GM12878 (cell line): ENCODE data around the gene RNPEP. TPM values are rescaled to one million over a fixed set of nuclear protein-coding genes. Genes with fewer than 3 reads are reported as not detected.
"Not testable (repeated sequence)": the region's sequence is repeated elsewhere in the genome, so short reads cannot be mapped to it uniquely, and the experiment has no call there.

ENCODE experiments used
- ATAC-seq: fragments of 200-7000 bp; cut with Tn5 transposase; 3 replicates; pipeline ENCODE4 v1.9.1; 2020; ENCODE audit warnings: mild to moderate bottlenecking, moderate library complexity
- BruUV-seq: library from RNA; stranded (reverse); fragments of 400-500 nt; replicated peaks from 2 replicates; lab custom pipeline; 2021; lab: Mats Ljungman, UMichigan
- CTCF ChIA-PET: fragments of 300-600 bp; sonication (Branson Sonifier 250); formaldehyde crosslinking; extraction: SDS; loops from one replicate; lab custom pipeline; 2021; ENCODE audit warnings: inconsistent platforms; lab: Yijun Ruan, JAX
- POLR2A ChIA-PET: fragments of 350-600 bp; formaldehyde crosslinking; extraction: SDS; loops from one replicate; lab custom pipeline; 2021; ENCODE audit warnings: inconsistent platforms; lab: Charles Lee
- RAD21 ChIA-PET: fragments of 300-600 bp; sonication (Branson Sonifier 250); formaldehyde crosslinking; loops from one replicate; lab custom pipeline; 2023; ENCODE audit warnings: antibody characterized with exemption; ENCODE audit not compliant: unreplicated experiment; lab: Charles Lee
- SMC1A ChIA-PET: fragments of 300-600 bp; sonication (Branson Sonifier 250); formaldehyde crosslinking; loops from one replicate; lab custom pipeline; 2023; ENCODE audit not compliant: unreplicated experiment, uncharacterized antibody; lab: Charles Lee
- DNase-seq: peaks from one replicate; pipeline ENCODE4 v3.0.0-alpha.2; 2011; ENCODE audit warnings: low read depth, low spot score
- FAIRE-seq: peaks from 3 replicates; lab custom pipeline; 2011; peaks lifted over from hg19 to GRCh38; lab: Jason Lieb, UNC
- H2AFZ ChIP-seq: 2 replicates; pipeline ENCODE4 v1.6.0; 2011; ENCODE audit warnings: low read depth, low read length, control low read depth; ENCODE audit not compliant: control insufficient read depth
- H3K27ac ChIP-seq: 2 replicates; pipeline ENCODE4 v1.5.1; 2011; ENCODE audit warnings: control low read depth; ENCODE audit not compliant: control insufficient read depth, insufficient read depth
- H3K27me3 ChIP-seq, 2 experiments: replicated peaks in 1 of 2; 2 replicates each; pipeline versions ENCODE4 v1.6.0 to v1.6.1; 2011; ENCODE audit warnings: low read length in 1 of 2; ENCODE audit not compliant: control insufficient read depth in 2 of 2, insufficient read depth in 2 of 2
- H3K36me3 ChIP-seq, 2 experiments: 2 replicates each; pipeline ENCODE4 v1.5.1; 2011; ENCODE audit warnings: low read length in 1 of 2; ENCODE audit not compliant: control insufficient read depth in 2 of 2, insufficient read depth in 2 of 2
- H3K4me1 ChIP-seq: 2 replicates; pipeline ENCODE4 v1.6.1; 2011; ENCODE audit warnings: mild to moderate bottlenecking, low read length, moderate library complexity, mixed read lengths; ENCODE audit not compliant: control insufficient read depth, insufficient read depth
- H3K4me2 ChIP-seq: 2 replicates; pipeline ENCODE4 v1.6.0; 2011; ENCODE audit warnings: control low read depth; ENCODE audit not compliant: control insufficient read depth, insufficient read depth
- H3K4me3 ChIP-seq: fragments of 200-600 bp; sonication (generic); 2 replicates; pipeline ENCODE4 v1.5.1; 2016
- H3K79me2 ChIP-seq: 2 replicates; pipeline ENCODE4 v1.6.0; 2011; ENCODE audit warnings: low read length; ENCODE audit not compliant: control insufficient read depth, insufficient read depth
- H3K9ac ChIP-seq: 2 replicates; pipeline ENCODE4 v1.8.0; 2011; ENCODE audit warnings: low read length, control low read depth, mixed read lengths; ENCODE audit not compliant: control insufficient read depth, insufficient read depth
- H3K9me3 ChIP-seq: replicated peaks from 3 replicates; pipeline ENCODE4 v1.5.1; 2011; ENCODE audit warnings: mild to moderate bottlenecking, low read length; ENCODE audit not compliant: control insufficient read depth, insufficient read depth
- H4K20me1 ChIP-seq: 2 replicates; pipeline ENCODE4 v1.6.0; 2011; ENCODE audit not compliant: control insufficient read depth, insufficient read depth
- KLF5 ChIP-seq: fragments of 450-650 bp; IDR thresholded peaks from 2 replicates; pipeline ENCODE4 v1.6.1; 2014; ENCODE audit warnings: mild to moderate bottlenecking; ENCODE audit not compliant: partially characterized antibody
- MXI1 ChIP-seq: fragments of 150-350 bp; IDR thresholded peaks from 2 replicates; pipeline ENCODE4 v1.6.1; 2011; ENCODE audit warnings: low read depth, mild to moderate bottlenecking, inconsistent platforms, low read length, improper control_type of control experiment
- WGBS: methylation state at CpG from one replicate; pipeline ENCODE4 v1.1.6; 2016; ENCODE audit warnings: low lambda C conversion rate; ENCODE audit not compliant: insufficient replicate concordance, insufficient coverage; ENCODE audit errors: missing lambda C conversion rate; 5-methylcytosine and 5-hydroxymethylcytosine counted together
- in situ Hi-C: fragments of 300-500 bp; cut with MboI; formaldehyde crosslinking; loops from 9 replicates; pipeline ENCODE4 v1.14.3; 2018; ENCODE audit warnings: mixed read lengths
- intact Hi-C: fragments of 100-400 bp; cut with micrococcal nuclease; formaldehyde crosslinking; loops from one replicate; pipeline ENCODE4 v1.14.2; 2022; ENCODE audit not compliant: unreplicated experiment
- polyA plus RNA-seq, 11 experiments: library from polyadenylated mRNA; depleted of rRNA in 4 of 11; unstranded in 6 of 11; stranded (reverse) in 5 of 11; fragments of >200 nt; fragmentation: Nextera tagmentation in 4 of 11; fragmentation: Illumina TruSeq in 1 of 11; extraction: Ambion mirVana in 4 of 11; extraction: Trizol in 1 of 11; gene quantifications; 1 replicate in 1 of 11; 2 replicates in 10 of 11; pipeline versions ENCODE4 v1.2.1 to v1.2.3, GENCODE V29; 2011 to 2016; ENCODE audit warnings: inconsistent platforms in 2 of 11, missing spikeins in 2 of 11, low read depth in 1 of 11
- total RNA-seq, 4 experiments: library from RNA; depleted of rRNA in 3 of 4; stranded (reverse); fragments of >200 nt in 3 of 4; fragmentation: Illumina TruSeq in 1 of 4; extraction: Trizol in 1 of 4; gene quantifications; 2 replicates each; pipeline versions ENCODE4 v1.2.1 to v1.2.3, GENCODE V29; 2013 to 2021
- TF ChIP-seq, protein P1 (sequence below): fragments of 450-650 bp; IDR thresholded peaks from 2 replicates; pipeline ENCODE4 v1.6.1; 2016; ENCODE audit warnings: mild to moderate bottlenecking, moderate library complexity, borderline replicate concordance
- TF ChIP-seq, protein P2 (sequence below): fragments of 450-650 bp; formaldehyde crosslinking; IDR thresholded peaks from 2 replicates; pipeline ENCODE4 v1.5.0; 2022; ENCODE audit warnings: mild to moderate bottlenecking, missing genetic modification characterization
- TF ChIP-seq, protein P3 (sequence below): IDR thresholded peaks from 2 replicates; pipeline ENCODE4 v1.6.1; 2012; ENCODE audit warnings: low read depth, low read length, improper control_type of control experiment
- TF ChIP-seq, protein P4 (sequence below): IDR thresholded peaks from 2 replicates; pipeline ENCODE4 v1.6.1; 2011; ENCODE audit warnings: mild to moderate bottlenecking, low read depth, low read length, moderate library complexity; ENCODE audit not compliant: insufficient replicate concordance

Gene RNPEP
- total and polyA plus RNA-seq, 10 of the 15 experiments (the other 5 are each of a cell fraction or from before 2014, with no cell fraction given) = 18.3 to 68.2 (median 44.6) TPM

GRCh38 chr1:201958348-201958747, 24.1 kb upstream of the RNPEP start (continued):
- TF ChIP-seq, protein P1, sequence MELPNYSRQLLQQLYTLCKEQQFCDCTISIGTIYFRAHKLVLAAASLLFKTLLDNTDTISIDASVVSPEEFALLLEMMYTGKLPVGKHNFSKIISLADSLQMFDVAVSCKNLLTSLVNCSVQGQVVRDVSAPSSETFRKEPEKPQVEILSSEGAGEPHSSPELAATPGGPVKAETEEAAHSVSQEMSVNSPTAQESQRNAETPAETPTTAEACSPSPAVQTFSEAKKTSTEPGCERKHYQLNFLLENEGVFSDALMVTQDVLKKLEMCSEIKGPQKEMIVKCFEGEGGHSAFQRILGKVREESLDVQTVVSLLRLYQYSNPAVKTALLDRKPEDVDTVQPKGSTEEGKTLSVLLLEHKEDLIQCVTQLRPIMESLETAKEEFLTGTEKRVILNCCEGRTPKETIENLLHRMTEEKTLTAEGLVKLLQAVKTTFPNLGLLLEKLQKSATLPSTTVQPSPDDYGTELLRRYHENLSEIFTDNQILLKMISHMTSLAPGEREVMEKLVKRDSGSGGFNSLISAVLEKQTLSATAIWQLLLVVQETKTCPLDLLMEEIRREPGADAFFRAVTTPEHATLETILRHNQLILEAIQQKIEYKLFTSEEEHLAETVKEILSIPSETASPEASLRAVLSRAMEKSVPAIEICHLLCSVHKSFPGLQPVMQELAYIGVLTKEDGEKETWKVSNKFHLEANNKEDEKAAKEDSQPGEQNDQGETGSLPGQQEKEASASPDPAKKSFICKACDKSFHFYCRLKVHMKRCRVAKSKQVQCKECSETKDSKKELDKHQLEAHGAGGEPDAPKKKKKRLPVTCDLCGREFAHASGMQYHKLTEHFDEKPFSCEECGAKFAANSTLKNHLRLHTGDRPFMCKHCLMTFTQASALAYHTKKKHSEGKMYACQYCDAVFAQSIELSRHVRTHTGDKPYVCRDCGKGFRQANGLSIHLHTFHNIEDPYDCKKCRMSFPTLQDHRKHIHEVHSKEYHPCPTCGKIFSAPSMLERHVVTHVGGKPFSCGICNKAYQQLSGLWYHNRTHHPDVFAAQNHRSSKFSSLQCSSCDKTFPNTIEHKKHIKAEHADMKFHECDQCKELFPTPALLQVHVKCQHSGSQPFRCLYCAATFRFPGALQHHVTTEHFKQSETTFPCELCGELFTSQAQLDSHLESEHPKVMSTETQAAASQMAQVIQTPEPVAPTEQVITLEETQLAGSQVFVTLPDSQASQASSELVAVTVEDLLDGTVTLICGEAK = no peak
- TF ChIP-seq, protein P2, sequence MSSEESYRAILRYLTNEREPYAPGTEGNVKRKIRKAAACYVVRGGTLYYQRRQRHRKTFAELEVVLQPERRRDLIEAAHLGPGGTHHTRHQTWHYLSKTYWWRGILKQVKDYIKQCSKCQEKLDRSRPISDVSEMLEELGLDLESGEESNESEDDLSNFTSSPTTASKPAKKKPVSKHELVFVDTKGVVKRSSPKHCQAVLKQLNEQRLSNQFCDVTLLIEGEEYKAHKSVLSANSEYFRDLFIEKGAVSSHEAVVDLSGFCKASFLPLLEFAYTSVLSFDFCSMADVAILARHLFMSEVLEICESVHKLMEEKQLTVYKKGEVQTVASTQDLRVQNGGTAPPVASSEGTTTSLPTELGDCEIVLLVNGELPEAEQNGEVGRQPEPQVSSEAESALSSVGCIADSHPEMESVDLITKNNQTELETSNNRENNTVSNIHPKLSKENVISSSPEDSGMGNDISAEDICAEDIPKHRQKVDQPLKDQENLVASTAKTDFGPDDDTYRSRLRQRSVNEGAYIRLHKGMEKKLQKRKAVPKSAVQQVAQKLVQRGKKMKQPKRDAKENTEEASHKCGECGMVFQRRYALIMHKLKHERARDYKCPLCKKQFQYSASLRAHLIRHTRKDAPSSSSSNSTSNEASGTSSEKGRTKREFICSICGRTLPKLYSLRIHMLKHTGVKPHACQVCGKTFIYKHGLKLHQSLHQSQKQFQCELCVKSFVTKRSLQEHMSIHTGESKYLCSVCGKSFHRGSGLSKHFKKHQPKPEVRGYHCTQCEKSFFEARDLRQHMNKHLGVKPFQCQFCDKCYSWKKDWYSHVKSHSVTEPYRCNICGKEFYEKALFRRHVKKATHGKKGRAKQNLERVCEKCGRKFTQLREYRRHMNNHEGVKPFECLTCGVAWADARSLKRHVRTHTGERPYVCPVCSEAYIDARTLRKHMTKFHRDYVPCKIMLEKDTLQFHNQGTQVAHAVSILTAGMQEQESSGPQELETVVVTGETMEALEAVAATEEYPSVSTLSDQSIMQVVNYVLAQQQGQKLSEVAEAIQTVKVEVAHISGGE (CRISPR knock-in tag) = no peak
- TF ChIP-seq, protein P3, sequence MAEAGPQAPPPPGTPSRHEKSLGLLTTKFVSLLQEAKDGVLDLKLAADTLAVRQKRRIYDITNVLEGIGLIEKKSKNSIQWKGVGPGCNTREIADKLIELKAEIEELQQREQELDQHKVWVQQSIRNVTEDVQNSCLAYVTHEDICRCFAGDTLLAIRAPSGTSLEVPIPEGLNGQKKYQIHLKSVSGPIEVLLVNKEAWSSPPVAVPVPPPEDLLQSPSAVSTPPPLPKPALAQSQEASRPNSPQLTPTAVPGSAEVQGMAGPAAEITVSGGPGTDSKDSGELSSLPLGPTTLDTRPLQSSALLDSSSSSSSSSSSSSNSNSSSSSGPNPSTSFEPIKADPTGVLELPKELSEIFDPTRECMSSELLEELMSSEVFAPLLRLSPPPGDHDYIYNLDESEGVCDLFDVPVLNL = no peak
- TF ChIP-seq MXI1 (no peak), KLF5 (no peak)
- TF ChIP-seq, protein P4, sequence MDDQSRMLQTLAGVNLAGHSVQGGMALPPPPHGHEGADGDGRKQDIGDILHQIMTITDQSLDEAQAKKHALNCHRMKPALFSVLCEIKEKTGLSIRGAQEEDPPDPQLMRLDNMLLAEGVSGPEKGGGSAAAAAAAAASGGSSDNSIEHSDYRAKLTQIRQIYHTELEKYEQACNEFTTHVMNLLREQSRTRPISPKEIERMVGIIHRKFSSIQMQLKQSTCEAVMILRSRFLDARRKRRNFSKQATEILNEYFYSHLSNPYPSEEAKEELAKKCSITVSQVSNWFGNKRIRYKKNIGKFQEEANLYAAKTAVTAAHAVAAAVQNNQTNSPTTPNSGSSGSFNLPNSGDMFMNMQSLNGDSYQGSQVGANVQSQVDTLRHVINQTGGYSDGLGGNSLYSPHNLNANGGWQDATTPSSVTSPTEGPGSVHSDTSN = no peak

GRCh38 chr1:201962382-201962781, 20.1 kb upstream of the RNPEP start:
- H2AFZ ChIP-seq, DNase-seq, H3K4me3 ChIP-seq, BruUV-seq, intact Hi-C loops, H3K4me2 ChIP-seq, in situ Hi-C loops, RAD21 ChIA-PET, H3K27ac ChIP-seq, H4K20me1 ChIP-seq, ATAC-seq, H3K9ac ChIP-seq, H3K4me1 ChIP-seq, H3K27me3 ChIP-seq, H3K9me3 ChIP-seq, FAIRE-seq, H3K79me2 ChIP-seq, POLR2A ChIA-PET: not testable (repeated sequence)
- WGBS = 92% methylated on average over 10 of the region's 10 CpGs
- H3K36me3 ChIP-seq = peaks cover 1 to 47% of the 10 kb centered on the region in 2 experiments
- CTCF ChIA-PET = interaction anchor here (1.4 to 14.5 kb wide), 3 partner anchors 10 to 67 kb away, joined by 3 to 233 read pairs (median 16); no protein-coding TSS in a partner anchor
- SMC1A ChIA-PET = interaction anchor here (0.8 kb wide), 1 partner anchor 11 kb away, joined by 3 read pairs; no protein-coding TSS in a partner anchor
